Nephron (organoid): Measurements from ENCODE around the gene RAP1B.
"Not testable (repeated sequence)": the region's sequence is repeated elsewhere in the genome, so short reads cannot be mapped to it uniquely, and the experiment has no call there.

Experiments used
- H3K27ac Mint-ChIP-seq, 3 experiments: 2 replicates each; pipeline ENCODE4 v1.8.0; 2020; ENCODE audit warnings: mixed read lengths in 3 of 3, mild to moderate bottlenecking in 2 of 3, moderate library complexity in 1 of 3
- H3K27me3 Mint-ChIP-seq: 2 replicates; pipeline ENCODE4 v1.8.0; 2021; ENCODE audit warnings: low read depth, mild to moderate bottlenecking, moderate library complexity, mixed read lengths
- H3K36me3 Mint-ChIP-seq: 2 replicates; pipeline ENCODE4 v1.8.0; 2020; ENCODE audit warnings: low read depth, mixed read lengths
- H3K4me1 Mint-ChIP-seq: 2 replicates; pipeline ENCODE4 v1.8.0; 2020; ENCODE audit warnings: mixed read lengths
- H3K4me3 Mint-ChIP-seq, 3 experiments: 2 replicates each; pipeline ENCODE4 v1.8.0; 2020; ENCODE audit warnings: mild to moderate bottlenecking in 3 of 3, mixed read lengths in 3 of 3, moderate library complexity in 2 of 3
- H3K9me3 Mint-ChIP-seq: 2 replicates; pipeline ENCODE4 v1.8.0; 2020; ENCODE audit warnings: mixed read lengths
- TF ChIP-seq, protein P1 (sequence below), 3 experiments: fragments of 200-600 bp; sonication (generic); IDR thresholded peaks; one replicate each; pipeline ENCODE4 v1.5.0; 2021; ENCODE audit warnings: antibody characterized with exemption in 3 of 3; ENCODE audit not compliant: unreplicated experiment in 3 of 3

Gene RAP1B

DNA sequence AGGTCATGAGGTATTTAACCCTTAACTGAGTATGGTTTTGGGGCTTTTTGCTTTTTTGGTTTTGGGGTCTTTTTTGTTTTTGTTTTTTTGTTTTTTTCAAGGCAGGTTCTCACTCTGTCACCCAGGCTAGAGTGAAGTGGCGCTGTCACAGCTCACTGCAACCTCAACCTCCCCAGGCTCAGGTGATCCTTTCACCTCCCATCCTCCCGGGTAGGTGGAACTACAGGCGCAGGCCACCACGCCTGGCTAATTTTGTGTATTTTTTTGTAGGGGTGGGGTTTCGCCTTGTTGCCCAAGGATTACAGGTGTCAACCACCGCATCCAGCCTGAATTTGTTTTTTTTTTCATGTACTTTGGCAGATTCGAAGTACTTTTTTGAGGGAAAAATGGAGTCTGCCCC, 19.9 kb downstream of the RAP1B start:
- H3K4me1 Mint-ChIP-seq = peaks cover 35% of the 10 kb centered on the region
- H3K36me3 Mint-ChIP-seq = peaks cover 30% of the 10 kb centered on the region
- peaks cover 18% of the 10 kb centered on the region for H3K9me3 Mint-ChIP-seq
- TF ChIP-seq, protein P1, sequence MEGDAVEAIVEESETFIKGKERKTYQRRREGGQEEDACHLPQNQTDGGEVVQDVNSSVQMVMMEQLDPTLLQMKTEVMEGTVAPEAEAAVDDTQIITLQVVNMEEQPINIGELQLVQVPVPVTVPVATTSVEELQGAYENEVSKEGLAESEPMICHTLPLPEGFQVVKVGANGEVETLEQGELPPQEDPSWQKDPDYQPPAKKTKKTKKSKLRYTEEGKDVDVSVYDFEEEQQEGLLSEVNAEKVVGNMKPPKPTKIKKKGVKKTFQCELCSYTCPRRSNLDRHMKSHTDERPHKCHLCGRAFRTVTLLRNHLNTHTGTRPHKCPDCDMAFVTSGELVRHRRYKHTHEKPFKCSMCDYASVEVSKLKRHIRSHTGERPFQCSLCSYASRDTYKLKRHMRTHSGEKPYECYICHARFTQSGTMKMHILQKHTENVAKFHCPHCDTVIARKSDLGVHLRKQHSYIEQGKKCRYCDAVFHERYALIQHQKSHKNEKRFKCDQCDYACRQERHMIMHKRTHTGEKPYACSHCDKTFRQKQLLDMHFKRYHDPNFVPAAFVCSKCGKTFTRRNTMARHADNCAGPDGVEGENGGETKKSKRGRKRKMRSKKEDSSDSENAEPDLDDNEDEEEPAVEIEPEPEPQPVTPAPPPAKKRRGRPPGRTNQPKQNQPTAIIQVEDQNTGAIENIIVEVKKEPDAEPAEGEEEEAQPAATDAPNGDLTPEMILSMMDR (IDR thresholded peaks at IDR 0.05; ENCODE audit: unreplicated experiment in 3 of 3) = no peak
- no peak overlapping the region for H3K4me3 Mint-ChIP-seq
- no peak overlapping the region for H3K27ac Mint-ChIP-seq
- H3K27me3 Mint-ChIP-seq = no peaks in the 10 kb centered on the region

DNA sequence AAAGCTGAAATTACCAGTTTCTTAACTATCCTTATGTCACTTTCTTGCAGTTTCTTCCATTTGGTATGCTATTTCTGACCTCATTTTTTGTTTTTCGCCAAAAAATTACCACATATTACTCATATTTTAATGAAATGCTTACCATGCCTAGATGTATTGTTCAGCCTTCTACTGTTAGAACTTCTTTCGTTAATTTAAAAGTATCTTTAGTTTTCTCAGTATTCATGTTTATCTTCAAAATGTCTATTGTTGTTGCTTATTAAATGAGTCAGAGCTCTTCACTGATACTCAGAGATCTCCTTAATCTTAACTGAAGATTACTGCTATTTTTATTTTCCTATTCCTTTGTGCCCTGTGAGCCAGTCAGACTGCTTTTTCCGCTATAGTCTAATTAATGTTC, 20.5 kb downstream of the RAP1B start:
- Mint-ChIP-seq H3K9me3 (peaks cover 18% of the 10 kb centered on the region), H3K27ac (peak overlapping the region; percentile 0 to 17 (median 5)), H3K27me3 (no peaks in the 10 kb centered on the region), H3K36me3 (peaks cover 26% of the 10 kb centered on the region), H3K4me3 (no peak overlapping the region), H3K4me1 (peaks cover 35% of the 10 kb centered on the region)
- TF ChIP-seq, protein P1 (IDR thresholded peaks at IDR 0.05; ENCODE audit: unreplicated experiment in 3 of 3) = no peak

DNA sequence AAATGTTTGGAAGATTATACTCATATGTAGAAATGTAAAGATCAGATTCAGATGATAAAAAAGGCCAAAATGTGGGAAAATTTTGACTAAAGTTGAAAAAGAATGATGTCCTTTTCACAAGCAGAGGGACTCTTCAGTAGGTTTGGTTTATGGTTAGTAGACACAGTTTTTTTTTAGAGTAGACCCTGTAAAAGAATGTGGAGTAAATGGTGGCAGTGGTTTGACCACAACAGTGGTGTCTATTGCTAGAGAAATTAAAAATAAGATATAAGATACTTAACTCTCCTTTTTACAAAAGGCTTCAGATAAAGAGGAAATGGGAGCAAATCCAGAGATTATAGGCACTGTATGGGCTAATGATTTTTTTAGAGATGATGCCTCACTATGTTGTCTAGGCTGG, 21.8 kb downstream of the RAP1B start:
- no peaks in the 10 kb centered on the region for H3K27me3 Mint-ChIP-seq
- H3K9me3 Mint-ChIP-seq = peaks cover 7% of the 10 kb centered on the region
- H3K4me3 Mint-ChIP-seq = no peak overlapping the region
- H3K27ac Mint-ChIP-seq = no peak overlapping the region
- H3K36me3 Mint-ChIP-seq = peaks cover 13% of the 10 kb centered on the region
- H3K4me1 Mint-ChIP-seq = peaks cover 35% of the 10 kb centered on the region
- TF ChIP-seq, protein P1 (IDR thresholded peaks at IDR 0.05; ENCODE audit: unreplicated experiment in 3 of 3) = no peak

DNA sequence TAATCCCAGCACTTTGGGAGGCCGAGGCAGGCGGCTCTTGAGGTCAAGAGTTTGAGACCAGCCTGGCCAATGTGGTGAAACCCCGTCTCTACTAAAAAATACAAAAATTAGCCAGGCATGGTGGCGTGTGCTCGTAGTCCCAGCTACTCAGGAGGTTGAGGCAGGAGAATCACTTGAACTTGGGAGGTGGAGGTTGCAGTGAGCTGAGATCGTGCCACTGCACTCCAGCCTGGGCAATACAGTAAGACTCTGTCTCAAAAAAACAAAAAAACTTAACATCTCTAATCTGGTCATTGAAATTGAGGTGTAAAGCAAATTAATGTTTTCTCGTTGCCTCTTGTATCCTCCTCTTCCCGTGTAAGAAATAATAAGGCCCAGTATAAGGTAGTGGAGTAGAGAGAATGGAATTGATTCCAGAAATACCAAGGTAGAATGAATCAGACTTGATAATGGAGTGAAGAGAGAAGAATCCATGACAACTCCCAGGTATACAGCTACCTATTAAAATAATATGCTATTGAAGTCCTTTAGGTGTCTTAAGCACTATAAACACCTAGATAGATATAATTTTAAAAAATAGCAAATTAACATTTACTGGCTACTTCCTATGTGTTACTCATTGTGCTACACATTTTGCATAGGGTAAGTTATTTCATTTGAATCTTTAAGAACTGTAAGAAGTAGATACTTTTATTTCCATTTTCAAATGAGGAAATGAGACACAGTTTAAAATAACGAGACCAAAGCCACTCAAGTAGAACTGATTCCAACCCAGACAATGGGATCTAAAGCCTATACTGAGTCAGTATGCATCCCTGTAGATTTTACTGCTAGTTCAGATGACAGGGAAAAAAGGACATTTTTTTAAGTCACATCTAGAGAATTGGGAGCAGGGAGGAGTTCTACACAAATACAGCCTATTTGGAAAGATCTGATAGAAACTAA, 23.2 kb downstream of the RAP1B start:
- TF ChIP-seq, protein P1 (IDR thresholded peaks at IDR 0.05; ENCODE audit: unreplicated experiment in 3 of 3) = no peak
- Mint-ChIP-seq H3K4me1 (peaks cover 39% of the 10 kb centered on the region), H3K27me3 (no peaks in the 10 kb centered on the region), H3K9me3 (no peaks in the 10 kb centered on the region), H3K27ac (no peak overlapping the region), H3K4me3 (no peak overlapping the region), H3K36me3 (peaks cover 2% of the 10 kb centered on the region)

DNA sequence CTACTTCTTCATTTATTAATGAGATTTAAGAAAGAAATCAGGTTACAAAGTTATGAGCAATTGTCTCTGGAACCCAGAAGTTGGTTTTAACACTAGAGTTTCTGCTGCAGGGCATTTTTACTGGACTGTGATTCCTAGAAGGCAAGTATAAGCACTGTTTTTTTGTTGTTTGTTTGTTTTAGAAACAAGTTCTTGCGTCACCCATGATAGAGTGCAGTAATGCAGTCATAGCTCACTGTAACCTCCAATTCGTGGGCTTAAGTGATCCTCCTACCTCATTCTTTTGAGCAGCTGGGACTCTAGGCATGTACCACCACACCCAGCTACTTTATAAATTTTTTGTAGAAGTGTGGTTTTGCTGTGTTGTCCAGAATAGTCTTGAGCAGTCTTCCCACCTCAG, 25.6 kb downstream of the RAP1B start:
- H3K27me3 Mint-ChIP-seq = no peaks in the 10 kb centered on the region
- TF ChIP-seq, protein P1 (IDR thresholded peaks at IDR 0.05; ENCODE audit: unreplicated experiment in 3 of 3) = no peak
- peaks cover 3% of the 10 kb centered on the region for H3K36me3 Mint-ChIP-seq
- H3K9me3 Mint-ChIP-seq = no peaks in the 10 kb centered on the region
- H3K27ac Mint-ChIP-seq = no peak overlapping the region
- H3K4me1 Mint-ChIP-seq = peaks cover 31% of the 10 kb centered on the region
- H3K4me3 Mint-ChIP-seq = no peak overlapping the region

DNA sequence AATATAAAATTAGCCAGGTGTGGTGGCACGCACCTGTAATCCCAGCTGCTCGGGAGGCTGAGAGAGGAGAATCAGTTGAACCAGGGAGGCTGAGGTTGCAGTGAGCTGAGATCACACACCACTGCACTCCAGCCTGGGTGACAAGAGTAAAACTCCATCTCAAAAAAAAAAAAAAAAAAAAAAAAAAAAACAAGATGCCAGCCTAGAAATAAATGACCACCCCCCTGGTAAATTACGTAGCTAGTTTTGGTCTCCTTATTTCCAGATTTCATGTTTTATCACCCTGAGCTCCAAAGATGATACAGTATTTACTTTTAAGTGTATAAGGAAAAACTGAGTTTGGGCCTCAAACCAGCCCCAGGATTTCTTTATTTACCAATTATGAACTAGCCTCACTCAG, 26.7 kb downstream of the RAP1B start:
- peaks cover 26% of the 10 kb centered on the region for H3K4me1 Mint-ChIP-seq
- not testable (repeated sequence) for H3K9me3 Mint-ChIP-seq, H3K27me3 Mint-ChIP-seq, H3K27ac Mint-ChIP-seq, H3K4me3 Mint-ChIP-seq, H3K36me3 Mint-ChIP-seq
